ENCODE data around the gene ZNF362. TPM values are rescaled to one million over a fixed set of nuclear protein-coding genes. Genes with fewer than 3 reads are reported as not detected.
"Not testable (repeated sequence)": the region's sequence is repeated elsewhere in the genome, so short reads cannot be mapped to it uniquely, and the experiment has no call there.

Gene ZNF362
- total RNA-seq, 1 experiment from 2014 or later, result 31.7 TPM

- Histone ChIP-seq H3K36me3 (replicated peaks; ENCODE audit: control insufficient read depth, insufficient read depth, low read length) (no peaks in the 10 kb centered on the region), H3K27me3 (ENCODE audit: control insufficient read depth, insufficient read depth, low read length) (no peaks in the 10 kb centered on the region; the same call in 1 of the 2 replicates), H3K4me3 (ENCODE audit: insufficient read depth, low read depth, low read length) (no peak overlapping the region)
- no peak for DNase-seq
Observed at GRCh38 chr1:33235521-33235920, 20.8 kb upstream of the ZNF362 start.

DNA sequence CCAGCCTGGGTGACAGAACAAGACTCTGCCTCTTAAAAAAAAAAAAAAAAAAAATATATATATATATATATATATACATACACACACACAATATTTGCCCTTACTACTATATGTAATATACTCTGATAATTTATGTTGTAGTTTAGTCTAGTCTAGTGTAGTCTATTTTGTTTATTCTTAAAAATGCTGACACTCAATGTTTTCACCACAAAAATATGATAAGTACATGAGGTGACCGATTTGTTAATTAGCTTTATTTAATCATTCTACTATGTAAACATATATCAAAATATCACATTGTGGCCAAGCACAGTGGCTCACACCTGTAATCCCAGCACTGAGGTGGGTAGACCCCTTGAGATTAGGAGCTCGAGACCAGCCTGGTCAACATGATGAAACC lies 19.8 kb upstream of the ZNF362 start:
- H3K4me3 ChIP-seq (ENCODE audit: insufficient read depth, low read depth, low read length), result no peak overlapping the region
- H3K27me3 ChIP-seq (ENCODE audit: control insufficient read depth, insufficient read depth, low read length), result no peaks in the 10 kb centered on the region; the same call in 1 of the 2 replicates
- H3K36me3 ChIP-seq (replicated peaks; ENCODE audit: control insufficient read depth, insufficient read depth, low read length), result no peaks in the 10 kb centered on the region
- no peak for DNase-seq

- Histone ChIP-seq H3K4me3 (ENCODE audit: insufficient read depth, low read depth, low read length) (no peak overlapping the region), H3K36me3 (replicated peaks; ENCODE audit: control insufficient read depth, insufficient read depth, low read length) (no peaks in the 10 kb centered on the region), H3K27me3 (ENCODE audit: control insufficient read depth, insufficient read depth, low read length) (no peaks in the 10 kb centered on the region; the same call in 1 of the 2 replicates)
- DNase-seq, result peak; percentile 50
Observed at GRCh38 chr1:33237579-33237978, 18.7 kb upstream of the ZNF362 start.

GRCh38 chr1:33238194-33238724 lies 18.0 kb upstream of the ZNF362 start:
- not testable (repeated sequence) for H3K4me3 ChIP-seq (ENCODE audit: insufficient read depth, low read depth, low read length); H3K36me3 ChIP-seq (replicated peaks; ENCODE audit: control insufficient read depth, insufficient read depth, low read length); DNase-seq; H3K27me3 ChIP-seq (ENCODE audit: control insufficient read depth, insufficient read depth, low read length)

GRCh38 chr1:33239410-33239809 lies 16.9 kb upstream of the ZNF362 start:
- H3K27me3 ChIP-seq (ENCODE audit: control insufficient read depth, insufficient read depth, low read length); H3K4me3 ChIP-seq (ENCODE audit: insufficient read depth, low read depth, low read length); DNase-seq; H3K36me3 ChIP-seq (replicated peaks; ENCODE audit: control insufficient read depth, insufficient read depth, low read length): not testable (repeated sequence)

DNA sequence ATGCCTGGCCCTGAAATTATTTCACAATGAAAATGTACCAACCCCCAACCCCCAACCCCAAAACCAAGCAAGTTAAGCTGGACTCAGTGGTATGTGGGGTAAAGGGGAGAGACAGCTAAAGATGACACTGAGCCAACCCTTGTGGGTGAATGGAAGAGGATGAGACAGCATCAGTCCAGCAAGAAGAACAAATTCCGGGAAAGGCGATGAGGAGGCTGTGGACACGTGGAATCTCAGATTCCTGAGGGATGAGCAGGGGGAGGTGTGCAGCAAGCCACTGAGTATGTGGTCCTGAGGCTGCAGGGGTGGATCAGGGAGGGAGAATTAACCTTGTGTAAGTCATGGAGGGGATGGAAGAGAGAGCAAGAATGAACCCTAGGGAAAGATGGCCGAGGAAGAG lies 14.4 kb upstream of the ZNF362 start:
- no peaks in the 10 kb centered on the region; the same call in 1 of the 2 replicates for H3K27me3 ChIP-seq (ENCODE audit: control insufficient read depth, insufficient read depth, low read length)
- DNase-seq, result no peak
- no peaks in the 10 kb centered on the region for H3K36me3 ChIP-seq (replicated peaks; ENCODE audit: control insufficient read depth, insufficient read depth, low read length)
- H3K4me3 ChIP-seq (ENCODE audit: insufficient read depth, low read depth, low read length), result no peak overlapping the region

- DNase-seq, result no peak
- H3K4me3 ChIP-seq (ENCODE audit: insufficient read depth, low read depth, low read length), result no peak overlapping the region
- H3K36me3 ChIP-seq (replicated peaks; ENCODE audit: control insufficient read depth, insufficient read depth, low read length), result no peaks in the 10 kb centered on the region
- H3K27me3 ChIP-seq (ENCODE audit: control insufficient read depth, insufficient read depth, low read length), result no peaks in the 10 kb centered on the region; the same call in 1 of the 2 replicates
Observed at GRCh38 chr1:33242652-33243051, 13.6 kb upstream of the ZNF362 start.

- H3K4me3 ChIP-seq (ENCODE audit: insufficient read depth, low read depth, low read length), result no peak overlapping the region
- no peak for DNase-seq
- no peaks in the 10 kb centered on the region for H3K36me3 ChIP-seq (replicated peaks; ENCODE audit: control insufficient read depth, insufficient read depth, low read length)
- H3K27me3 ChIP-seq (ENCODE audit: control insufficient read depth, insufficient read depth, low read length), result no peaks in the 10 kb centered on the region
Observed at GRCh38 chr1:33244143-33244808, 12.0 kb upstream of the ZNF362 start.

- H3K36me3 ChIP-seq (replicated peaks; ENCODE audit: control insufficient read depth, insufficient read depth, low read length), result no peaks in the 10 kb centered on the region
- no peaks in the 10 kb centered on the region for H3K27me3 ChIP-seq (ENCODE audit: control insufficient read depth, insufficient read depth, low read length)
- DNase-seq, result no peak
- no peak overlapping the region for H3K4me3 ChIP-seq (ENCODE audit: insufficient read depth, low read depth, low read length)
Observed at GRCh38 chr1:33244809-33245186, 11.5 kb upstream of the ZNF362 start.

GRCh38 chr1:33246171-33246570 lies 10.1 kb upstream of the ZNF362 start:
- H3K36me3 ChIP-seq (replicated peaks; ENCODE audit: control insufficient read depth, insufficient read depth, low read length), result no peaks in the 10 kb centered on the region
- peaks cover 3% of the 10 kb centered on the region for H3K27me3 ChIP-seq (ENCODE audit: control insufficient read depth, insufficient read depth, low read length)
- no peak overlapping the region for H3K4me3 ChIP-seq (ENCODE audit: insufficient read depth, low read depth, low read length)
- no peak for DNase-seq

DNA sequence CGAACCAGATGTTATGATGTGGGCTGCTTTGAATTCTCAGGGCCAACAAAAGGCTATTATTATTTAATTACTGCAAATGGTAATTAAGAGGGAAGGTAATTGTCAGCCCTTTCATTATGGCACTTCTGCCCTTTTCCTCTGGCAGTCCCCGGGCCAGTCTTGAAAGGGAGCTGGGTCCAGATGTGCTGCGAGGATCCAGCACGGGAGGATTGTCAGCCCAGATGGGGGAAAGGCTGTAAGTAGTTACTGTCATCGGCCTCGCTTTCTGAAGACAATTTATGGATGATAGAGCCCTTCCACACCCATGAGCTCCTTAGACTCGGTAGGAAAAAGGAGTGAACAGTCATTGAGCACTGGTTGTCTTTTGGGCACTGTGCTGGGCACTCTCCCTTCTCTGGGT lies 8.7 kb upstream of the ZNF362 start:
- Histone ChIP-seq H3K27me3 (ENCODE audit: control insufficient read depth, insufficient read depth, low read length) (peaks cover 4% of the 10 kb centered on the region), H3K4me3 (ENCODE audit: insufficient read depth, low read depth, low read length) (no peak overlapping the region), H3K36me3 (replicated peaks; ENCODE audit: control insufficient read depth, insufficient read depth, low read length) (no peaks in the 10 kb centered on the region)
- DNase-seq, result no peak

GRCh38 chr1:33248244-33248643 lies 8.0 kb upstream of the ZNF362 start:
- DNase-seq, result no peak
- Histone ChIP-seq H3K27me3 (ENCODE audit: control insufficient read depth, insufficient read depth, low read length) (peaks cover 4% of the 10 kb centered on the region), H3K4me3 (ENCODE audit: insufficient read depth, low read depth, low read length) (no peak overlapping the region), H3K36me3 (replicated peaks; ENCODE audit: control insufficient read depth, insufficient read depth, low read length) (no peaks in the 10 kb centered on the region)

DNA sequence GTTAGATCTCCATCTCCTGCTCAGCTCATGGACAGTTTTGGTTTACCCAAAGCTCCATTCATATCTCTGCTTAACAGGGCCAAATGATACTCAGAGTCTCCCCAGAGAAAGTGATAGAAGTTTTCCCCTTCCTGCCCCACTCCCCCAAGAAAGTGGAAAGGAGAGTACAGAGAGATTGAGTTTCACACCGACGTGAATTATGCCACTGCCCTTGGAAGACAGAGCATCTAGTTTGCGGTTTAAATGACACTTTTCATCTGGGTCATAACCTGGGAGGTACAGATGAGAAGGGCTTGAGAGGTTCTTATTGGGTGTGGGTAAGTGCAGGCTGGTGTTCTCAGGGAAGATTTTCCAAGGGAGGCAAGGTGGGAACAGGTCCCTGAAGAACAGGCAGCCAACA lies 6.9 kb upstream of the ZNF362 start:
- no peak for DNase-seq
- no peaks in the 10 kb centered on the region for H3K36me3 ChIP-seq (replicated peaks; ENCODE audit: control insufficient read depth, insufficient read depth, low read length)
- peaks cover 4% of the 10 kb centered on the region for H3K27me3 ChIP-seq (ENCODE audit: control insufficient read depth, insufficient read depth, low read length)
- H3K4me3 ChIP-seq (ENCODE audit: insufficient read depth, low read depth, low read length), result no peak overlapping the region

DNA sequence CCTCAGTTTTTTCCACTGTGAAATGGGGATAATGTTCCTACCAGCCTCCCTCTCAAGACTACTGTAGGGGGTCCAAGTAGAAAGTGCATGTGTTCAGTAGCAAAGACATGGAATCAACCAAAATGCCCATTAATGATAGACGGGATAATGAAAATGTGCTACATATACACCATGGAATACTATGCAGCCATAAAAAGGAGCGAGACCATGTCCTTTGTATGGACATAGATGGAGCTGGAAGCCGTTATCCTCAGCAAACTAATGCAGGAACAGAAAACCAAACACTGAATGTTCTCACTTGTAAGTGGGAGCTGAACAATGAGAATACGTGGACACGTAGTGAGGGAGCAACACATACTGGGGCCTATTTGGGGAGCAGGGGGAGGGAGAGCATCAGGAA lies 6.1 kb upstream of the ZNF362 start:
- Histone ChIP-seq H3K4me3 (ENCODE audit: insufficient read depth, low read depth, low read length) (no peak overlapping the region), H3K36me3 (replicated peaks; ENCODE audit: control insufficient read depth, insufficient read depth, low read length) (no peaks in the 10 kb centered on the region), H3K27me3 (ENCODE audit: control insufficient read depth, insufficient read depth, low read length) (peaks cover 4% of the 10 kb centered on the region)
- DNase-seq, result no peak

- Histone ChIP-seq H3K27me3 (ENCODE audit: control insufficient read depth, insufficient read depth, low read length) (peaks cover 4% of the 10 kb centered on the region), H3K4me3 (ENCODE audit: insufficient read depth, low read depth, low read length) (no peak overlapping the region), H3K36me3 (replicated peaks; ENCODE audit: control insufficient read depth, insufficient read depth, low read length) (no peaks in the 10 kb centered on the region)
- DNase-seq, result no peak
Observed at GRCh38 chr1:33250724-33251123, 5.6 kb upstream of the ZNF362 start.

Measured in H7 (cell line).